Hair follicular keratinocyte (primary cell): ENCODE data around the gene ADAMTS5. TPM values are rescaled to one million over a fixed set of nuclear protein-coding genes. Genes with fewer than 3 reads are reported as not detected.

Source experiments
- total RNA-seq: library from RNA; depleted of rRNA; stranded (reverse); fragments of >200 nt; gene quantifications from 2 replicates; pipeline ENCODE4 v1.2.3, GENCODE V29; 2015

Gene ADAMTS5
- total RNA-seq: not detected in 2 replicates

DNA sequence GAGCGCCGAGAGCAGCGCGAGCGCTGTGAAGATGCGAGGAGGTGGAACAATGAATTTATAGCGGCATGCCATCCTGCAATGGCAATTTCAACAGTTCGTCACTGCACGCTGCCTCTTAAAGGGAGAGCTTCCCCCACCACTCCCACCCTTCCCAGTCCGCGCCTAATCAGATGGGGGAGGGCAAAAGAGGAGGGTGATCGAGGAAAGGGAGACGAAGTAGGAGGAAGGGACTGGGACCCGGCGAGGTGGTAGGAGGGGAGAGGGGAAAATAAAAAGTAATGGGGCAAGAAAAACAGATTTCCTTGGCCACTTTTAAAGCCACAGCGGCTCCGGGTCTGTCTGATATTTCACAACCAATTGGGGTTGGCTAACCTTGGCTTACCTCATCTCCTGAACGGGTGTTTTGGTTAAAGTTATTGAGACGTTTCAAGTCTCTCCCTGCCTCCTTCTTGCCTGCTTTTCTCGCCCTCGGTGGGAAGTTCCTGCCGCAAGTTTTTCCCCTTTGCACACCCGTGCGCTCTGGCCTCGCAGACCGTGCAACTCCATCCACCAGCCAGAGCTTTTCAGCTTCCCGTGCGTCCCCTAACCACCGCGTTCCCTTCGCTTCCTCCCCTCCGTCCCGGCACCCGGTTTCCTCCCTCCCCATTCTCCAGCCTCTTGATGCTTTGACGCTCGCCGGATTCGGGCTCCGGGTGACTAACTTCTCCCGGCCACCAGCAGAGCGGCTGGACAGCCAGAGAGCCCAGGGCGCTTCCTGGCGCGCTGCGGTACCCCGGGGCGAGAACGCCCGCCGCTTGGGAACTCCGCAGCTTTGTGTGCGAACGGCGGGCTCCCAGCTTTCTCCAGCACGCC lies at the start of gene ADAMTS5:
ADAMTS5 (minus strand) TSS at position 27 of the 852 bp plus-strand sequence. CDS start 697 bp downstream, outside the sequence.

Other genes with a start within 250 kb of the ADAMTS5 start
- 9.9 and 13.7 TPM in 2 replicates for gene ADAMTS1, start 121.7 kb downstream of the ADAMTS5 start, total RNA-seq